ENCODE measurements around the gene TFDP1.

The TFDP1 gene, protein sequence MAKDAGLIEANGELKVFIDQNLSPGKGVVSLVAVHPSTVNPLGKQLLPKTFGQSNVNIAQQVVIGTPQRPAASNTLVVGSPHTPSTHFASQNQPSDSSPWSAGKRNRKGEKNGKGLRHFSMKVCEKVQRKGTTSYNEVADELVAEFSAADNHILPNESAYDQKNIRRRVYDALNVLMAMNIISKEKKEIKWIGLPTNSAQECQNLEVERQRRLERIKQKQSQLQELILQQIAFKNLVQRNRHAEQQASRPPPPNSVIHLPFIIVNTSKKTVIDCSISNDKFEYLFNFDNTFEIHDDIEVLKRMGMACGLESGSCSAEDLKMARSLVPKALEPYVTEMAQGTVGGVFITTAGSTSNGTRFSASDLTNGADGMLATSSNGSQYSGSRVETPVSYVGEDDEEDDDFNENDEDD

DNA sequence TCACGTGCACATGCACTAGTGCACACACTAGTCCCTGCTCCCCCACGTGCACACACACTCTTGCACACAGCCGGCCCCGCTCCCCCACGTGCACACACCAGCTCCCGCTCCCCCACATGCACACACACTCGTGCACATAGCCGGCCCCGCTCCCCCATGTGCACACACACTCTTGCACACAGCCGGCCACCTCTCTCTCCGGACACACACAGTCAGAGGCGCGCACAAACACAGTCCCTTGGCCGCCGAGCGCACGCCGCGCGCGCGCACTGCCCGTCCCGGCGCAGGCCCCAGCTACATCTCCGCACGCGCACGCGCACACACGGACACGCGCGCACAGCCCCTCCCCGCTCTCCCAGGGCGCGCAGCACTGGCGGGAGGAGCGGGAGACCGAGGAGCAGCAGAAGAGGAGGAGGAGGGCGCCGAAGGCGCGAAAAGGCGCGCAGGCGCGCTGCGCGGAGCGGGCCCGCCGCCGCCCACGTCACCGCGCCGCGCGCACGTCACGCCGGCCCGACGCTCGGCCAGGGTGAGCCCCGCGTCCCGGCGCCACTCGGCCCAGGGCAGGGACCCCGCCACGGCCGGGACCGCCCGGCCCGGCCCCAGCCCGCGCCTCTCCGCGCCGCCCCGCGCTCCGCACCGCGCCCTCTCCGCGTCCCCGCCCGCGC lies at the start of gene TFDP1:
TFDP1 (plus strand) TSS at position 549 of the 665 bp plus-strand sequence. CDS start 1,085 bp downstream, outside the sequence.
- Histone ChIP-seq H3K4me3 (ENCODE audit: low read depth in 1 of 2, low read length in 2 of 2) (peak within 1 kb of the TSS; percentile 61 to 85; a peak in 3 of 4 replicates), H3K9me3 (ENCODE audit: insufficient read depth, low read length, severe bottlenecking) (no peaks in the 10 kb centered on the region), H3K36me3 (ENCODE audit: insufficient read depth, low read length) (peaks cover 39% of the 10 kb centered on the region), H2AFZ (ENCODE audit: low read depth, low read length) (peak within 1 kb of the TSS; percentile 94), H3K27ac (ENCODE audit: low read length) (peak within 1 kb of the TSS; percentile 82), H3K4me2 (ENCODE audit: insufficient read depth, low read length) (peak within 1 kb of the TSS; percentile 92), H4K20me1 (ENCODE audit: insufficient read depth, low read length) (peaks cover 36% of the 10 kb centered on the region), H3K79me2 (ENCODE audit: insufficient read depth, low read length) (peaks cover 50% of the 10 kb centered on the region), H3K4me1 (ENCODE audit: insufficient read depth, low read length) (peaks cover 48% of the 10 kb centered on the region), H3K9ac (ENCODE audit: low read depth, low read length) (peak within 1 kb of the TSS; percentile 93), H3K27me3 (ENCODE audit: insufficient read depth, low read length, poor library complexity) (no peaks in the 10 kb centered on the region)
- ATAC-seq (ENCODE audit: insufficient read depth, low read depth) (peak; percentile 88), DNase-seq (peak; percentile 96)
- TF ChIP-seq EZH2 (IDR thresholded peaks at IDR 0.05; ENCODE audit: borderline replicate concordance, low read depth, low read length, severe bottlenecking), result no peak
- TF ChIP-seq, protein P1, sequence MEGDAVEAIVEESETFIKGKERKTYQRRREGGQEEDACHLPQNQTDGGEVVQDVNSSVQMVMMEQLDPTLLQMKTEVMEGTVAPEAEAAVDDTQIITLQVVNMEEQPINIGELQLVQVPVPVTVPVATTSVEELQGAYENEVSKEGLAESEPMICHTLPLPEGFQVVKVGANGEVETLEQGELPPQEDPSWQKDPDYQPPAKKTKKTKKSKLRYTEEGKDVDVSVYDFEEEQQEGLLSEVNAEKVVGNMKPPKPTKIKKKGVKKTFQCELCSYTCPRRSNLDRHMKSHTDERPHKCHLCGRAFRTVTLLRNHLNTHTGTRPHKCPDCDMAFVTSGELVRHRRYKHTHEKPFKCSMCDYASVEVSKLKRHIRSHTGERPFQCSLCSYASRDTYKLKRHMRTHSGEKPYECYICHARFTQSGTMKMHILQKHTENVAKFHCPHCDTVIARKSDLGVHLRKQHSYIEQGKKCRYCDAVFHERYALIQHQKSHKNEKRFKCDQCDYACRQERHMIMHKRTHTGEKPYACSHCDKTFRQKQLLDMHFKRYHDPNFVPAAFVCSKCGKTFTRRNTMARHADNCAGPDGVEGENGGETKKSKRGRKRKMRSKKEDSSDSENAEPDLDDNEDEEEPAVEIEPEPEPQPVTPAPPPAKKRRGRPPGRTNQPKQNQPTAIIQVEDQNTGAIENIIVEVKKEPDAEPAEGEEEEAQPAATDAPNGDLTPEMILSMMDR (IDR thresholded peaks at IDR 0.05; ENCODE audit: borderline replicate concordance, extremely low read depth, low read length, poor library complexity, severe bottlenecking), result no peak

DNA sequence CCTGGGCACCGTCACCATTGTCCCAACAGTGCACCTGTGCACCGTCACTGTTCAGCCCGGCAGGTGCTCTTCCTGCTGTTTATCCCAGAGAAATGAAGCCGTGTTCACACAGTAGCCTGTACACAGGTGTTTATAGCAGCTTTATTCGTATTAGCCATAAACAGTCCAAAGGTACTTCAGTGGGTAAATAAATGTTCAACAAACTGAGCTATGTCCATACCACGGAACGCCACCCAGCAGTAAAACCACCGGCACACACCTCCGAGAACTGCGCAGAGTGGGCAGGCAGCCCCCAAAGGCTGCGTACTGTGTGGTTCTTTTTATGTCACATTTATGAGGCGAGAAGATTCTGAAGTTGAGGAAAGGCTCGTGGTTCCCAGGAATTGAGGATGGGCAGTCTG lies 49.2 kb upstream of the TFDP1 start:
- Histone ChIP-seq H3K27ac (ENCODE audit: low read length) (no peak overlapping the region), H2AFZ (ENCODE audit: low read depth, low read length) (no peak overlapping the region), H3K27me3 (ENCODE audit: insufficient read depth, low read length, poor library complexity) (no peaks in the 10 kb centered on the region), H3K4me2 (ENCODE audit: insufficient read depth, low read length) (no peak overlapping the region), H3K79me2 (ENCODE audit: insufficient read depth, low read length) (0 out of 2 replicates have a peak, but pooled peaks cover 1% of the 10 kb centered on the region), H3K9me3 (ENCODE audit: insufficient read depth, low read length, severe bottlenecking) (no peaks in the 10 kb centered on the region), H4K20me1 (ENCODE audit: insufficient read depth, low read length) (0 out of 2 replicates have a peak, but pooled peaks cover 3% of the 10 kb centered on the region), H3K36me3 (ENCODE audit: insufficient read depth, low read length) (peaks cover 26% of the 10 kb centered on the region), H3K9ac (ENCODE audit: low read depth, low read length) (no peak overlapping the region), H3K4me3 (ENCODE audit: low read depth in 1 of 2, low read length in 2 of 2) (no peak overlapping the region), H3K4me1 (ENCODE audit: insufficient read depth, low read length) (no peaks in the 10 kb centered on the region)
- TF ChIP-seq, protein P1 (IDR thresholded peaks at IDR 0.05; ENCODE audit: borderline replicate concordance, extremely low read depth, low read length, poor library complexity, severe bottlenecking), result no peak
- TF ChIP-seq EZH2 (IDR thresholded peaks at IDR 0.05; ENCODE audit: borderline replicate concordance, low read depth, low read length, severe bottlenecking), result no peak
- DNase-seq (no peak), ATAC-seq (ENCODE audit: insufficient read depth, low read depth) (no peak)

DNA sequence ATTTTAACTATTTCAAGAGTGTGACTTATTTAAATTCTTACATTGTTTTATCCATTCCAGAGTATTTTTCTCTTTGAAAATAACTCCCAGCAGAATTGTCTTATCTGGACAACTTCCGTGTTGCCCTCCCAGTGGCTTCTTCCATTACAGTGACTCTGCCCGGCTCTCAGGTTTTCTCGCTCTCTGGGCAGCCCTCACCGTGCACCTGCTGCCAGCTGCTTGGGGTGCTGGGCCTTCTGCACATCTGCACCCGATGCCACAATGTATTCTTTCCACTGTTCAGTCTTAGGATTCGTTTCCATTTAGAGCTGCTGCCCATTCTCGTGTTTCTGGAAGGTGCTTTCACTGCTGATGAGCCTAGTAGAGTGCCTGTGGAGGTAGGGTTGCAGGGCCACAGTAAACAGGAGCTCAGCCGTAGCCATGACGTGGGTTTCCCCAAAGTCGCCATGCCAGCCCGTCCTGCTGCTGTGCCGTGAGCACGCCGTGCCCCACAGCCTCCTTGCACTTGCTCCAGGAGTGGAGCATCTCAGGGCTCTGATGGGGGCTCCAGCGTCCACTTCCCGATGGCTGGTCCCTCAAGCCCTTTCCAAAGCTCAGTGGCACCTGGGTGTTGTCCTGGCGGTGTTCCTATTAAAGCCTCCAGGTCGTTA lies 48.0 kb upstream of the TFDP1 start:
- Histone ChIP-seq H3K27me3 (ENCODE audit: insufficient read depth, low read length, poor library complexity) (no peaks in the 10 kb centered on the region), H3K4me2 (ENCODE audit: insufficient read depth, low read length) (no peak overlapping the region), H2AFZ (ENCODE audit: low read depth, low read length) (no peak overlapping the region), H3K4me1 (ENCODE audit: insufficient read depth, low read length) (no peaks in the 10 kb centered on the region), H3K4me3 (ENCODE audit: low read depth in 1 of 2, low read length in 2 of 2) (no peak overlapping the region), H3K27ac (ENCODE audit: low read length) (no peak overlapping the region), H3K9ac (ENCODE audit: low read depth, low read length) (no peak overlapping the region), H3K9me3 (ENCODE audit: insufficient read depth, low read length, severe bottlenecking) (no peaks in the 10 kb centered on the region), H4K20me1 (ENCODE audit: insufficient read depth, low read length) (0 out of 2 replicates have a peak, but pooled peaks cover 3% of the 10 kb centered on the region), H3K79me2 (ENCODE audit: insufficient read depth, low read length) (0 out of 2 replicates have a peak, but pooled peaks cover 1% of the 10 kb centered on the region), H3K36me3 (ENCODE audit: insufficient read depth, low read length) (peaks cover 28% of the 10 kb centered on the region)
- no peak for TF ChIP-seq EZH2 (IDR thresholded peaks at IDR 0.05; ENCODE audit: borderline replicate concordance, low read depth, low read length, severe bottlenecking)
- TF ChIP-seq, protein P1 (IDR thresholded peaks at IDR 0.05; ENCODE audit: borderline replicate concordance, extremely low read depth, low read length, poor library complexity, severe bottlenecking), result no peak
- DNase-seq, result no peak
- ATAC-seq (ENCODE audit: insufficient read depth, low read depth), result no peak
